Colonic mucosa (tissue), 4 donors: ENCODE data around the gene MORN5. TPM values are rescaled to one million over a fixed set of nuclear protein-coding genes. Genes with fewer than 3 reads are reported as not detected.
A peak's percentile ranks its signal among the peaks of the same experiment; 100 is the strongest.

Experiments used
- DNase-seq: peaks from one replicate; pipeline ENCODE4 v3.0.0-alpha.2; 2020
- H3K27ac ChIP-seq: fragments of 200-600 bp; one replicate; pipeline ENCODE4 v1.8.0; 2021
- H3K27me3 ChIP-seq: fragments of 200-600 bp; one replicate; pipeline ENCODE4 v1.8.0; 2021
- H3K36me3 ChIP-seq: fragments of 200-600 bp; one replicate; pipeline ENCODE4 v1.8.0; 2021
- H3K4me1 ChIP-seq: fragments of 200-600 bp; one replicate; pipeline ENCODE4 v1.8.0; 2021; ENCODE audit warnings: mild to moderate bottlenecking
- H3K4me3 ChIP-seq: fragments of 200-600 bp; one replicate; pipeline ENCODE4 v1.8.0; 2021
- H3K9ac ChIP-seq, 2 donors: one replicate each; pipeline ENCODE4 v1.7.0; 2013; ENCODE audit warnings: control low read depth in 2 of 2, low read depth in 2 of 2, low read length in 2 of 2
- H3K9me3 ChIP-seq: fragments of 200-600 bp; one replicate; pipeline ENCODE4 v1.8.0; 2021
- intact Hi-C: fragments of 100-400 bp; cut with DNase I; formaldehyde crosslinking; loops from one replicate; pipeline ENCODE4 v1.14.1; 2022
- total RNA-seq, 2 donors: library from RNA; stranded (reverse); fragmentation: NEBNext Ultra II Directional in 1 of 2; extraction: Animal tissue kit (Norgen Biotek cat#: 25700) in 1 of 2; gene quantifications; one replicate each; pipeline ENCODE4 v1.2.1, GENCODE V29; 2021
- TF ChIP-seq, protein P1 (sequence below): fragments of 200-600 bp; IDR thresholded peaks from one replicate; pipeline ENCODE4 v1.8.0; 2022; ENCODE audit warnings: antibody characterized with exemption, mild to moderate bottlenecking
- donor health status: healthy.
- donor health status: DM: no; HTN: no; CAD: no.
- donor health status: DM: no; HTN: no; CAD: no.

Gene MORN5
- total RNA-seq, 2 donors from 2014 or later: 7.0 TPM; not detected in 1

DNA sequence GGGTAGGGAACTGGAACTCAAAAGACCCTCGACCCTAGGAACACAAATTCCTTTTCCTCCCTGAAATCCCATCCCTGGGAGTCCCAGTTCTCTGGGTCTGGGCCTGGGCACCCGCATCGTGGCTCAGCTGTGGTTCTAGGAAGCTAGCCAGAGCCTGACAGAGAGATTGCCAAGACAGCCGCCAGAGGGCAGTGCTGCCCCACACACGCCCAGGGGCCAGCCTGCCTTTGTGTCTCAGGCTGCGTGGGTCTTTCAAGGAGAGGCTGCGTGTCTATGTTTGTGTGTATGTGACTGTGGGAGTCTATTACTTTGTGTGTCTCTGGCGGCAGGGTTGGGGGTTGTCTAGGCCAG, 34.6 kb upstream of the MORN5 start:
- H3K27ac ChIP-seq: no peak overlapping the region
- TF ChIP-seq, protein P1, sequence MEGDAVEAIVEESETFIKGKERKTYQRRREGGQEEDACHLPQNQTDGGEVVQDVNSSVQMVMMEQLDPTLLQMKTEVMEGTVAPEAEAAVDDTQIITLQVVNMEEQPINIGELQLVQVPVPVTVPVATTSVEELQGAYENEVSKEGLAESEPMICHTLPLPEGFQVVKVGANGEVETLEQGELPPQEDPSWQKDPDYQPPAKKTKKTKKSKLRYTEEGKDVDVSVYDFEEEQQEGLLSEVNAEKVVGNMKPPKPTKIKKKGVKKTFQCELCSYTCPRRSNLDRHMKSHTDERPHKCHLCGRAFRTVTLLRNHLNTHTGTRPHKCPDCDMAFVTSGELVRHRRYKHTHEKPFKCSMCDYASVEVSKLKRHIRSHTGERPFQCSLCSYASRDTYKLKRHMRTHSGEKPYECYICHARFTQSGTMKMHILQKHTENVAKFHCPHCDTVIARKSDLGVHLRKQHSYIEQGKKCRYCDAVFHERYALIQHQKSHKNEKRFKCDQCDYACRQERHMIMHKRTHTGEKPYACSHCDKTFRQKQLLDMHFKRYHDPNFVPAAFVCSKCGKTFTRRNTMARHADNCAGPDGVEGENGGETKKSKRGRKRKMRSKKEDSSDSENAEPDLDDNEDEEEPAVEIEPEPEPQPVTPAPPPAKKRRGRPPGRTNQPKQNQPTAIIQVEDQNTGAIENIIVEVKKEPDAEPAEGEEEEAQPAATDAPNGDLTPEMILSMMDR: peak; percentile 94
- H3K36me3 ChIP-seq: no peaks in the 10 kb centered on the region
- no peak overlapping the region for H3K9ac ChIP-seq
- H3K9me3 ChIP-seq: no peaks in the 10 kb centered on the region
- intact Hi-C loops: loop anchor here (1.0 to 10.0 kb wide), 3 partner anchors 225 to 680 kb away; partner anchors contain the start of gene OR1K1
- H3K27me3 ChIP-seq: peaks cover 12% of the 10 kb centered on the region
- no peak overlapping the region for H3K4me3 ChIP-seq
- peak; percentile 83 for DNase-seq
- H3K4me1 ChIP-seq: no peaks in the 10 kb centered on the region

DNA sequence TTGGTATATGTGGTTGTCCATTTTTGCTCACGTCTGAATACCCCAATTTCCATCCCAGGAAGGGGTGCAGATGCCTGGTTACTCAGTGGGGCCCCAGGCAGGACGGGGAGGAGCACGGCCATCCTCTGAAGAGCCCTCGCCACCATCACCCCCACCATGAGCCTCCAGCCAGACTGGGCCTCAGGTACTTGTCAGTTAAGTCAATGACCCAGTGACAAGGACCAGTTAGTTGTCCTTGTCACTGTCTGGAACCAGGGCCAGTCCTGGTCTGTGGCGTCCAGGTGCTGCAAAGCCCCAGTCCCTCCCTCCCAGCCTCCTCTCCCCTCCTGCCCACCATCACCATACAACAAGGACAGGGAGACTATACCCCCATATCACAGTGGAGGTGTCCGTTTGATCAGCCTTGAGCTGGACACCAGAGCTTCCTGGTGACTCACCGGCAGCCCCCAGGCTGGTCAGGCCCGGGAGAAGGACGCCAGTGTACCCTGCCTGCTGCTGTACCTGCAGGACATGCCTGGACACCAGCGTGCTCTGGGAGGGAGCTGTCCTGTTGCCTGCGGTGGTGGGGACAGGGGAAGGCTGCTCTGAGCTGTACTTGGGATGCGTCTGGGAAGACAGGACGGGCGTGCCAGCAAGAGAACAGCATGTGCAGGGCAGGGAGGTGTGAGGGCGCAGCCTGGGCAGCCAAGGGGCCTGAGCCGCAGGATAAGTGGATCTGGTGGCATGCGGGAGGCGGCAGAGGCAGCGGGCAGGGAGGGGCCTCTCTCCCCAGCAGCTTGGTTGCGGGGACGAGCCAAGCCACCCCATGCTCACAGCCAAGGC, 34.0 kb upstream of the MORN5 start:
- Histone ChIP-seq H3K27ac (no peak overlapping the region), H3K4me3 (no peak overlapping the region), H3K9me3 (no peaks in the 10 kb centered on the region), H3K9ac (no peak overlapping the region), H3K36me3 (no peaks in the 10 kb centered on the region), H3K4me1 (no peaks in the 10 kb centered on the region), H3K27me3 (peaks cover 12% of the 10 kb centered on the region)
- TF ChIP-seq, protein P1: peak; percentile 14
- intact Hi-C loops: loop anchor here (1.0 to 10.0 kb wide), 3 partner anchors 225 to 679 kb away; partner anchors contain the start of gene OR1K1
- DNase-seq: no peak

DNA sequence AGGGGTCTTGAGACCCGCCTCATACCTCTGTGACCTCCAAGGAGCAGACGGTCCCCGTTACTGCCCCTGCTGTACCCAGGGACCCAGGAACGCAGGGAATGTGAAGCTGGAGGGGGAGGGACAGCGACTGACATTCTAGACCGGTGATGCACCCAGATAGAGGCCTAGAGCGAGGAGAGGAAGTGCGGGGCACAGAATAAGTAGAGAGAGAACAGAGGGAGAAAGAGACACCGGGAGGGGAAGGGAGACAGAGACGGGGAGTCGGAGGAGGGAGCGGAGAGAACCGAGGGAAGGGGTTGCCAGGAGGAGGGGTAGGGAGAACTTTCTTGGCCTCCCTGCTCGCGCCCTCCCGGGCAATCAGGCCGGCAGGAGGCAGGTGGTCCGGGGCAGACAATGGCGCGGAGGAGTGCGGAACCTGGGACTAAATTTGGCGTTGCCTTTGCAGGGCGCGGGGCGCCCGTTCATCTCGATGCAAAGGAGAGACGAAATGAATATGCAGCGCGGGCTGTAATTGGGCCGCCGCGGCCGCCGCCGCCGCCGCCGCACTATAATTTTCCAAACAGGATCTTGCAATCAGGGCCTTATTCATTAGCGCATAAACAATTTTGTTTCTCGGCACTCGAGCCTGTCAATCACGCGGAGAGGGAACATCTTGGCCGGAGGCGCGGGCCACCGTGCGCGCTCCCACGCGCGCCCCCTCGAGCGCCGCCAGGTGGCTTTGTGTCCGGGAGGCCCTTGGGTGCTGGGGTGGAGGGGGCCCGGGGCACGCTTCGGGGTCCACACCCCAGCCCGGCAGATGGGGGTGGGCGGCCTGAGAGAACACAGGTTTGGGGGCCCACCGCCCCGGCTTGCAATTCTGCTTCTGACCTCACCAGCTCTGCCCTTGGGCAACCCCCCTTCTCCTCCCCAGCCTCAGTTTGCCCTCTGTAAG, 33.1 kb upstream of the MORN5 start:
- H3K4me1 ChIP-seq: no peaks in the 10 kb centered on the region
- TF ChIP-seq, protein P1: no peak
- no peaks in the 10 kb centered on the region for H3K36me3 ChIP-seq
- DNase-seq: no peak
- H3K9ac ChIP-seq: no peak overlapping the region
- peak overlapping the region; percentile 19 for H3K4me3 ChIP-seq
- H3K27me3 ChIP-seq: peaks cover 12% of the 10 kb centered on the region
- H3K27ac ChIP-seq: no peak overlapping the region
- H3K9me3 ChIP-seq: no peaks in the 10 kb centered on the region
- intact Hi-C loops: loop anchor here (10.0 kb wide), 2 partner anchors 328 to 678 kb away; partner anchors contain the start of gene OR1K1

DNA sequence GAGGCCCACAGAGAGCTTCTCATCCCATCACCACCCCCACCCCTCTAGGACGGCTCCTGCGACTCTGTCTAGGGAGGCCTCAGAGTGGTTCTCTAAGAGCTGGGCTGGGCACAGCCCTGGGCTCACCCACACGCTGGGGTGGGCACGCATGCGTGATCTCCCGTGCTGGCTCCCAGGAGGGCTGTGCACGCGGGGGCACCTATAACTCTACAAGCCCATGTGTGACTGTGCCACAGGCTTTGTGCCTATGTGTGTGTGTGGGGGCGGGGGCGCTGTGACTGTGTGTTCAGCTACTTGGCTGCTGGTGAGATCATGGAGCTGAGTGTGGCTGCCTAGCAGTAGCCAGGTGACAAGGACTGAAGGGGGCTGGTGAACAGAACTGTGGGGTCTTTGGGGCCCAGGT, 32.3 kb upstream of the MORN5 start:
- Histone ChIP-seq H3K9ac (no peak overlapping the region), H3K4me1 (no peaks in the 10 kb centered on the region)
- DNase-seq: no peak

More for the DNA sequence above, 32.3 kb upstream of the MORN5 start:
- TF ChIP-seq, protein P1: no peak
- Histone ChIP-seq H3K27ac (no peak overlapping the region), H3K9me3 (no peaks in the 10 kb centered on the region), H3K27me3 (peaks cover 12% of the 10 kb centered on the region), H3K4me3 (no peak overlapping the region), H3K36me3 (no peaks in the 10 kb centered on the region)
- intact Hi-C loops: loop anchor here (10.0 kb wide), 2 partner anchors 327 to 677 kb away; partner anchors contain the start of gene OR1K1
